H1 (cell line): Measurements from ENCODE around the gene ATP8B3. TPM values are rescaled to one million over a fixed set of nuclear protein-coding genes. Genes with fewer than 3 reads are reported as not detected.

Source experiments
- EZH2 ChIP-seq: fragments of 200-600 bp; sonication (generic); IDR thresholded peaks from 2 replicates; pipeline ENCODE4 v1.7.1; 2012; ENCODE audit warnings: low read depth, mild to moderate bottlenecking, moderate library complexity, low read length, inconsistent platforms; ENCODE audit not compliant: severe bottlenecking
- RBBP5 ChIP-seq: IDR thresholded peaks from 2 replicates; pipeline ENCODE4 v1.7.1; 2012; ENCODE audit warnings: low read depth, mild to moderate bottlenecking, inconsistent platforms, low read length, moderate library complexity, borderline replicate concordance
- SAP30 ChIP-seq: fragments of 300-600 bp; sonication (generic); IDR thresholded peaks from 2 replicates; pipeline ENCODE4 v1.7.1; 2012; ENCODE audit warnings: low read length, moderate library complexity, mild to moderate bottlenecking, inconsistent platforms; ENCODE audit not compliant: insufficient read depth, insufficient replicate concordance
- SIRT6 ChIP-seq: IDR thresholded peaks from one replicate; pipeline ENCODE4 v1.7.1; 2012; ENCODE audit warnings: low read length, inconsistent platforms
- SUZ12 ChIP-seq: fragments of 200-600 bp; sonication (generic); IDR thresholded peaks from 2 replicates; pipeline ENCODE4 v1.6.1; 2012; ENCODE audit warnings: mild to moderate bottlenecking, inconsistent platforms, low read length, moderate library complexity, mixed read lengths
- TCF12 ChIP-seq: IDR thresholded peaks from 2 replicates; pipeline ENCODE4 v1.6.1; 2011; ENCODE audit warnings: low read depth, mild to moderate bottlenecking, low read length
- YY1 ChIP-seq: IDR thresholded peaks from 2 replicates; pipeline ENCODE4 v1.6.1; 2011; ENCODE audit warnings: low read depth, mild to moderate bottlenecking, low read length
- ZNF274 ChIP-seq: IDR thresholded peaks from 2 replicates; pipeline ENCODE4 v1.7.0; 2012; ENCODE audit warnings: low read length, borderline replicate concordance; ENCODE audit errors: extremely low read depth
- polyA plus RNA-seq, 7 experiments: library from polyadenylated mRNA; depleted of rRNA in 3 of 7; stranded (reverse) in 5 of 7; unstranded in 2 of 7; fragments of >200 nt in 5 of 7; fragments of 200-250 nt in 2 of 7; gene quantifications; 1 replicate in 5 of 7; 2 replicates in 1 of 7; 4 replicates in 1 of 7; pipeline versions ENCODE4 v1.2.1 to v1.2.3, GENCODE V29; 2011 to 2013; ENCODE audit warnings: missing spikeins in 2 of 7, mixed read lengths in 2 of 7
- total RNA-seq: library from RNA; stranded (reverse); fragmentation: NEBNext Ultra II Directional; extraction: Animal tissue kit (Norgen Biotek cat#: 25700); gene quantifications from 2 replicates; pipeline ENCODE4 v1.2.1, GENCODE V29; 2021
- TF ChIP-seq, protein P1 (sequence below): IDR thresholded peaks from 2 replicates; pipeline ENCODE4 v1.6.1; 2012; ENCODE audit warnings: low read length, inconsistent platforms
- TF ChIP-seq, protein P2 (sequence below): IDR thresholded peaks from 2 replicates; pipeline ENCODE4 v1.6.1; 2012; ENCODE audit warnings: inconsistent platforms
- TF ChIP-seq, protein P3 (sequence below): IDR thresholded peaks from 2 replicates; pipeline ENCODE4 v1.6.1; 2011; ENCODE audit warnings: low read depth, mild to moderate bottlenecking, low read length; ENCODE audit not compliant: insufficient read depth

The ATP8B3 gene
- total and polyA plus RNA-seq, 2 of the 8 experiments (the other 6 are each of a cell fraction or from before 2014, with no cell fraction given) = 4.1 to 9.3 TPM

DNA sequence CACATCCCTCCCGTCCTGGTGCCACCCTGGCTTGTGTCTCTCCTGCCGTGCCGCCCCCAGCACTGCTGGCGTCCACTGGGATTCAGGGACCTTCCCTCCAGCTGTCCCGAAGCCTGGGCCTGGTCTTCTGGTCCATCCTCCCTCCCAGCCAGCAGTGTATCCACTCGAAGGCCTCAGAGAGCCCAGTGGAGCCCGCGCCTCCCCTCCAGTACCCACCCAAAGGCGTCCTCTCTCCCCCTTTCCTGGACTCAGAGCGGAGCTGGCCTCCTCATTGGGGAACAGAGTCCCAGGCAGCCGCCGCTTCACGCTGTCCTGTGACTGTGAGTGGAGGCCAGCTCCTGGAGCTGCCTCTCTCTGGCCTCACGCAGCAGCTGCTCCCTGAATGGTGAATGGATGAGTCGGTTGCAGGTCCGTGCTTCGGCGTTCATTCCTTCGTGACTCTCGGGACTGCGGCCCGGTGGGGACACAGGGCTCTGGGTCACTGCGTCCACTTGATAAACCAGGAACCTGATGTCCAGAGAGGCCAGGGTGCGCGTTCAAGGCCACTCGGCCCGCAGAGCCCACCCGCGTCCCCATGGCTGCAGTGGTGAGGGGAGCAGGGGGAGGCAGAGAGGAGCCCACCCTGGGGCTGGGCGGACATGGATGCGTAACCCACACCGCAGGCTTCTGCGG is 46.7 kb downstream of the ATP8B3 start (continued):
- TF ChIP-seq, protein P1, sequence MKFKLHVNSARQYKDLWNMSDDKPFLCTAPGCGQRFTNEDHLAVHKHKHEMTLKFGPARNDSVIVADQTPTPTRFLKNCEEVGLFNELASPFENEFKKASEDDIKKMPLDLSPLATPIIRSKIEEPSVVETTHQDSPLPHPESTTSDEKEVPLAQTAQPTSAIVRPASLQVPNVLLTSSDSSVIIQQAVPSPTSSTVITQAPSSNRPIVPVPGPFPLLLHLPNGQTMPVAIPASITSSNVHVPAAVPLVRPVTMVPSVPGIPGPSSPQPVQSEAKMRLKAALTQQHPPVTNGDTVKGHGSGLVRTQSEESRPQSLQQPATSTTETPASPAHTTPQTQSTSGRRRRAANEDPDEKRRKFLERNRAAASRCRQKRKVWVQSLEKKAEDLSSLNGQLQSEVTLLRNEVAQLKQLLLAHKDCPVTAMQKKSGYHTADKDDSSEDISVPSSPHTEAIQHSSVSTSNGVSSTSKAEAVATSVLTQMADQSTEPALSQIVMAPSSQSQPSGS = no peak
- TF ChIP-seq, protein P2, sequence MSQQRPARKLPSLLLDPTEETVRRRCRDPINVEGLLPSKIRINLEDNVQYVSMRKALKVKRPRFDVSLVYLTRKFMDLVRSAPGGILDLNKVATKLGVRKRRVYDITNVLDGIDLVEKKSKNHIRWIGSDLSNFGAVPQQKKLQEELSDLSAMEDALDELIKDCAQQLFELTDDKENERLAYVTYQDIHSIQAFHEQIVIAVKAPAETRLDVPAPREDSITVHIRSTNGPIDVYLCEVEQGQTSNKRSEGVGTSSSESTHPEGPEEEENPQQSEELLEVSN = no peak
- TF ChIP-seq SUZ12 (peak; percentile 99; the same call in 1 of the 2 replicates), TCF12 (no peak), ZNF274 (no peak), SAP30 (no peak), SIRT6 (no peak), RBBP5 (no peak), EZH2 (peak; percentile 98), YY1 (no peak)
- TF ChIP-seq, protein P3, sequence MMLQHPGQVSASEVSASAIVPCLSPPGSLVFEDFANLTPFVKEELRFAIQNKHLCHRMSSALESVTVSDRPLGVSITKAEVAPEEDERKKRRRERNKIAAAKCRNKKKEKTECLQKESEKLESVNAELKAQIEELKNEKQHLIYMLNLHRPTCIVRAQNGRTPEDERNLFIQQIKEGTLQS = no peak
